ENCODE measurements around the gene TRIM7. TPM values are rescaled to one million over a fixed set of nuclear protein-coding genes. Genes with fewer than 3 reads are reported as not detected.

The TRIM7 gene
- total and polyA plus RNA-seq, 12 donors = 0.55 to 6.3 (median 3.8) TPM

GRCh38 chr5:181205761-181206649, 1.0 kb upstream of the TRIM7 start:
- H3K4me1 ChIP-seq (replicated peaks in 1 of 2) = peaks cover 18 to 22% of the 10 kb centered on the region in 2 donors
- no peaks in the 10 kb centered on the region for H3K27me3 ChIP-seq
- intact Hi-C loops (cut with DNase I) = no loop called here
- no peaks in the 10 kb centered on the region for H3K9me3 ChIP-seq (replicated peaks in 1 of 3)
- no peaks in the 10 kb centered on the region for H3K36me3 ChIP-seq (replicated peaks in 1 of 2)
- peak overlapping the region in 1 of 4 donors; percentile 55 for H3K4me3 ChIP-seq
- peak overlapping the region in 2 of 5 donors; percentile 84 to 88 for H3K27ac ChIP-seq
- peak in 2 of 7 donors; percentile 28 to 59 for DNase-seq
- WGBS, 4 donors = 35 to 52% (median 42%) methylated on average over 37 of the region's 37 CpGs
- TF ChIP-seq POLR2A (IDR thresholded peaks at IDR 0.05) (no peak), CTCF (IDR thresholded peaks at IDR 0.05) (no peak)

- Histone ChIP-seq H3K4me3 (peak overlapping the region in 2 of 4 donors; percentile 35 to 53), H3K27me3 (no peaks in the 10 kb centered on the region), H3K27ac (peak overlapping the region in 2 of 5 donors; percentile 63 to 66), H3K9me3 (replicated peaks in 1 of 3) (no peaks in the 10 kb centered on the region), H3K4me1 (replicated peaks in 1 of 2) (peaks cover 18 to 22% of the 10 kb centered on the region in 2 donors), H3K36me3 (replicated peaks in 1 of 2) (no peaks in the 10 kb centered on the region)
- intact Hi-C loops (cut with DNase I) = no loop called here
- 0 to 2% (median 1%) methylated on average over 5 to 67 of the region's 67 CpGs for WGBS, 4 donors
- no peak for TF ChIP-seq POLR2A (IDR thresholded peaks at IDR 0.05)
- peak in 3 of 7 donors; percentile 38 to 54 (median 43) for DNase-seq
Measured at GRCh38 chr5:181204113-181204825, 727 bp downstream of the TRIM7 start.

DNA sequence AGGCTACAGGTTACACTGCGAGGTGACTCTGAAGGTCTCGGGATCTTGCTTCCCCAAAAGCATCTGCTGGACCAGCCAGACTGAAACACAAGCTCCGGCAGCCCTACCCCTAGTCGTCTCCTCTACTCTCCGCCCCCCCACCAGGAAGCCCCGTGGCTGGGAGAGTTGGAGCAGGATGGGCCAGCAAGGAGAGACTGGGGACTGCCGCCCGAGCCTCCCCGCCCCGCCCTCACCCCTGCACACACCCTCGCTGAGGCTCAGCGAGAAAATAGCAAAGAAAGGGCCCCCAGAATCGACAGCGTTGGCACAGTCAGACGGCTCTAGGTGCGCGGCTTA, 1.3 kb downstream of the TRIM7 start:
- intact Hi-C loops (cut with DNase I) = no loop called here
- H3K36me3 ChIP-seq (replicated peaks in 1 of 2) = no peaks in the 10 kb centered on the region
- H3K27ac ChIP-seq = peak overlapping the region in 1 of 5 donors; percentile 66
- peaks cover 18 to 22% of the 10 kb centered on the region in 2 donors for H3K4me1 ChIP-seq (replicated peaks in 1 of 2)
- H3K27me3 ChIP-seq = no peaks in the 10 kb centered on the region
- no peaks in the 10 kb centered on the region for H3K9me3 ChIP-seq (replicated peaks in 1 of 3)
- no peak for TF ChIP-seq CTCF (IDR thresholded peaks at IDR 0.05)
- TF ChIP-seq POLR2A (IDR thresholded peaks at IDR 0.05) = no peak
- H3K4me3 ChIP-seq = peak overlapping the region in 2 of 4 donors; percentile 35 to 53
- DNase-seq = peak in 1 of 7 donors; percentile 51
- WGBS, 4 donors = 15 to 26% (median 15%) methylated on average over 7 to 17 of the region's 17 CpGs

DNA sequence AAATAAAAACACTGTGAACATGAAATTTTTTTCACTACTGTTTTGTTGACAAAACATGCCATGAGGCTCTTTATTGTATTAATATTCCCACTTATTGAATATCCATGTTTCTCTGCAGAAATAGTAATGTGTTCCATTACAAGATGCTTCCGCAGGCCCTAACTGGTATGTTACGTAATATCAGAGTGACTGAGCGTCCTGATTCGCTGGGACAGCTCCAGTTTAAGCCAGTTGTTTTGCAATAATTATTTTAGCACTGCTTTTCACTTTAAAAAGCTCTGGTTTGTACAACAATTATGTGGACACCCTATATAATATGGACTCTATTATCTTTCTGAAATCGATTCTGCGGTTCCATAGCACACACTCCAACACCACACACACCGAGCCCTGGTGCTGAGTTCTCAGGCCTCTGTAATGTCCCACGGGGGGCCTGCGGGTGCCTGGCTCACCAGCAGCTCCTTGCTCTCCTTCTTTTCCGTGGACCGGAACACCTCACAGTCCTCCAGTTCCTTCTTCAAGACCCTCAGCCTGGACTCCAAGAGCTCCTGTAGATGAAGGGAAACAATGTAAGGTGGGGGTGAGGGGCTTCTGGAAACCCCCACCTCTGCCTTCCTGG, 1.8 kb downstream of the TRIM7 start:
- no peak for TF ChIP-seq POLR2A (IDR thresholded peaks at IDR 0.05)
- TF ChIP-seq CTCF (IDR thresholded peaks at IDR 0.05) = no peak
- intact Hi-C loops (cut with DNase I) = no loop called here
- H3K9me3 ChIP-seq (replicated peaks in 1 of 3) = no peaks in the 10 kb centered on the region
- no peak overlapping the region for H3K4me3 ChIP-seq
- peaks cover 18 to 22% of the 10 kb centered on the region in 2 donors for H3K4me1 ChIP-seq (replicated peaks in 1 of 2)
- H3K27ac ChIP-seq = peak overlapping the region in 1 of 5 donors; percentile 64
- WGBS, 4 donors = 74 to 87% (median 78%) methylated on average over 8 to 11 of the region's 11 CpGs
- no peaks in the 10 kb centered on the region for H3K36me3 ChIP-seq (replicated peaks in 1 of 2)
- no peak for DNase-seq
- no peaks in the 10 kb centered on the region for H3K27me3 ChIP-seq

Data from adrenal gland (tissue), 12 donors.